GM15510 (cell line): ENCODE measurements around the gene SEMA3D.

ENCODE experiments used
- POLR2A ChIP-seq: IDR thresholded peaks from 3 replicates; pipeline ENCODE4 v1.6.1; 2011; ENCODE audit warnings: borderline replicate concordance; ENCODE audit not compliant: insufficient read length; ENCODE audit errors: extremely low read depth

SEMA3D gene

DNA sequence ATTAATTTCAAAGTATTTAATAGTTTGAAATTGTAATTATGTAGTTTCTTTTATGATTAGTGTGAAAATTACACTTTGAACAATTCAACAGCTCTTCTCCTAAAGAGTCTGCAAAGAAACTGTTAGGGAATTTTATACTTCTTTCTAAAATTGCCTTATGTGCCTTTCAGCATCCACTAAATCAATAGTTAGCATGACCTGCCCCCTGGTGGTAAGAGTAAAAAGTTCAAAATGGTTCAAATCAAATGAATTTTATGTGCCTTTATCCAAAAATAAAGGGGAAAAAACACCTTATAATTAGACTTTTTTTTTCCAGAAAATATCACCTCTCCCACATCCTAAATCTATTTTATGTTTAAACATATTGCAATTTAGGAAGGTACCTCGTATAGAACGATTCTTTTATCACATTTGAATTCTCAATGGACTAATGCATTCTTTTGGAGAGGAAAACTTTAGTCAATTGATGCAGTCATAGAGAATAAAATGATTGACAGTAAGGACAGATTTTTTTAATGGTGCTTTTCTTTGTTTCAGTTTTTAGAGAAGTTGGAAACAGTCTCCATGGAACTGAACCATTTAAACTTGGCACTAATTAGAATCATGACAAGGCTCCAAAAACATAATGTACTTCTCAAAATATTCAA, 163.7 kb downstream of the SEMA3D start:
- no peak for TF ChIP-seq POLR2A

- TF ChIP-seq POLR2A: no peak
These were observed 164.7 kb downstream of the SEMA3D start for GRCh38 chr7:85022064-85022697.

GRCh38 chr7:85021101-85021704, 165.7 kb downstream of the SEMA3D start:
- TF ChIP-seq POLR2A: no peak

DNA sequence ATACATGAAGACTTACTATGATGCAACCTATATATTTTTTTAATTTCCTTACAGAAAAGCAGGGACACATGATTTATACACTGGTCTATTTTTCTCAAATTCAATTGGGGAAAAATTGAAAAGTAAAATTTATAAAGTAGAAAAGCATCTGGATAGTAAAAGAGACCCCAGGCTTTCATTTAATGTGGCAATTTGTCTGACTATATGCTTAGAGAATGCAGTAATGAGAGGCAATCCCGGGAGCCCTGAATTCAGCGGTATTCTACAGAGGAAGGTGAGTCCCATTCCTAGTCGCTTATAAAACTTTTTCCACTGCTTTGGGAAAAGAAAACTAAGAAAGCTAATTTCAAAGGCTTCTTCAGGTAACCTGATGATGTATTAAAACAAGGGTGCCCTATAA, 167.1 kb downstream of the SEMA3D start:
- no peak for TF ChIP-seq POLR2A

GRCh38 chr7:85019176-85019575, 167.7 kb downstream of the SEMA3D start:
- no peak for TF ChIP-seq POLR2A

DNA sequence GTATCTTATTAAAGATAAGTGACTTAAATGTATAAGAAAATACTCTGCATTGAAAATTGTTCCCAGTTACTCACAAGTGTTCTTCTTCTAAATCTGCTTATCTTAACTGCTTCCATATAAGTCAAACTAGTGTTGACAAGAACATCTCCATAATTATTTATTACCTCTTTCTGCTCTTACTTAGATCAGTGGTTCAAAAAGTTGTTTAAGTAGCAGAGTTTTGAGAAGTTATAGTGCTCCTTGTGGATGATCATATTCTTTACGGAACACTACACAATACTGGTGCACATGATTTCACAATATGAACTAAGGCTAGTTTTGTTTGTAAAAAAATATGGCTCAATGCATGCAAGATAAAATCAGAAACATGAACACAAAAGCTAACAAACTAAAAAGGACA, 168.4 kb downstream of the SEMA3D start:
- TF ChIP-seq POLR2A: no peak

DNA sequence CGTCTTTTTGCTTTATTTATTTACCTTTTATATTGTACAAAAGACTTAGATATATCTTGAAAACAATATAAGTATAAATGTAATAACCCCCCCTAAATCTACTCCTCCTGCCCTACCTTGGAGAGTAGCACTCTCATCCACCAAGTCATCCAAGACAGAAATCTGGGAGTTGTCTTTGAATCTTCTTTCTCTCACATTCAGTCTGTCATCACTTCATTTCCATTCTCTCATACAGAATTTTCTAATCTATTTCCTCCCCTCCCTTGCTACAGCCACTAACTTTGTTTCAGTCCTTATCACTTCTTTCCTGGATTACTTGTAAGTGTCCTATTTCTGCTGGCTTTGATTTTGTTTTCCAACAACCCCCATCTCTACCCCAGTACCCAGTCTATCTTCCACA, 170.6 kb downstream of the SEMA3D start:
- TF ChIP-seq POLR2A: no peak

GRCh38 chr7:85014936-85015660, 171.8 kb downstream of the SEMA3D start:
- TF ChIP-seq POLR2A: no peak

DNA sequence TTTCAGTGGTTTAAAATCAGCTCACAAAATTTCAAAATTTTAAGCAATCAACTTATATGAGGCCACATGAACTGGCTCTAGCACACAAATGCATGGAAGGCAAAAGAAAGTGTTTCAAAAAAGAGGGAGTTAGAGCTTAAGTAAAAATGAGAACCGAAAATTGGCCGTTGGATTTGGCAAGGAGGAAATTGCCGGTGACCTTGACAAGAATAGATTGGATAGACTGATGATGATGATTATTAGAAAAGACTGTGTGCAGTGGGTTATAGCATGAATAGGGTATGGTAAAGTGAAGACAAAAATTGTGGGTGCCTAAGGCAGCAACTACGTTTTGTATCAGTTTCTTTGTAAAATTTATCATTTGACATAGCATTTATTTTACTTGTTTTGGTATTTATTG, 175.7 kb downstream of the SEMA3D start:
- TF ChIP-seq POLR2A: no peak

DNA sequence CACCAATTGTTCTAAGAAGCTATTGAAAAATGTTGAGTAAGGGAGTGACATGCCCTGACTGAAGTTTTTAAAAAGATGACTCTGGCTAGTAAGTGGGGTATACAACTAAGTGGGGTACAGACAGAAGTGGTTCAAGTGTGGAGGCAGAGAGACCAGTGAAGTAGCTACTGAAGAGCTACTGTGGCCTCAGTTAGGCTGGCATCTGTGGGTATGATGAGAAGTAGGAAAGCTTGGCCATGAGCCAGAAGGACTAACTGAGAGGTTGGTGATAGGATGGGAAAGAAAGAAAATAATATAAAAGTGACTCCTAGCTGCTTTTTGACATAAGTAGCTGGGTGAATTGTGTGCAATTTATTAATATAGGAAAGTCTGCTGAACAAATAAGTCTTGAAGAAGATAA, 176.6 kb downstream of the SEMA3D start:
- TF ChIP-seq POLR2A: no peak

- TF ChIP-seq POLR2A: no peak
These were observed 180.1 kb downstream of the SEMA3D start for GRCh38 chr7:85006754-85007153.

- no peak for TF ChIP-seq POLR2A
These were observed 182.5 kb downstream of the SEMA3D start for GRCh38 chr7:85004402-85004801.

DNA sequence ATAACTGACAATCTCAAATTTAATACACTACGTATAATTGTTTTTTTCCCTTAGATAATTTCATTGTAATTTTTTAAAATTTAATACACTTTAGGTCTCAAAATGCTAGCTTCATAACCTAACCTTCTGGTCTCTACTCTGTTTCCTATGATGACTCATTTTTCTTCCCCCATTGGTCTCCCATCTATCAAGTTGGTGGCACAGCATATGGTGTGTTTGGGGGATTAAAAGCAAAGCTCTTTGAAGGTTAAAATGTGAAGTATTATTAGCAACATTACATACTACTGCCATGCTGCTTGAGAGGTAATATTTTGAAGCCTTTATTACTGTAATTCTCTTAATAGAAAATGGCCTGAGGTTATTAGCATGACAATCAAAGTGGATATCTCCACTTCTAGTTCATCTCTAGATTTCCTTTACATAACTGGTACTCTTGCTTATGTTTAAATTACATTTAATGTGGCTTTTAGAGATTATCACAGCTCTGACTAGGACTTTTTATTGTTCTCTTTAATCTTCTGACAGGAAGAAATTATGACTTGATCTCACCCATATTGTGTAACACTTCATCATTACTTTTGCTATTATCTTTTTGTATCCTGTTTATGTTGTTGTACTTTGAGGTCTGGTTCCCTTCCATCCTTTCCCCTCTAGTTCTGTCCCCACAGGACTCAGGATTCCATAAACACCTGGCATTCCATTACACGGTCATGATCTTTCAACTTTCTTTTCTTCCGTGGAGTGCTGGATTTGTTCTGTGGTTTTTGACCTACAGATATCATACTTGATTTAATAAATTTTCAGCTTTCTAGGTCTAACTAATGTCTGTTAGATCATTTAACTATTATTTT, 185.1 kb downstream of the SEMA3D start:
- no peak for TF ChIP-seq POLR2A

GRCh38 chr7:85000735-85001350, 186.0 kb downstream of the SEMA3D start:
- no peak for TF ChIP-seq POLR2A
